ENCODE measurements around the gene PPP1R26.
A peak's percentile ranks its signal among the peaks of the same experiment; 100 is the strongest.
"Not testable (repeated sequence)": the region's sequence is repeated elsewhere in the genome, so short reads cannot be mapped to it uniquely, and the experiment has no call there.

The PPP1R26 gene

GRCh38 chr9:135526089-135526729, 46.6 kb downstream of the PPP1R26 start:
- intact Hi-C loops (cut with DNase I): no loop called here
- peak in 4 of 42 donors; percentile 2 to 13 (median 5) for DNase-seq

GRCh38 chr9:135526730-135527571, 47.4 kb downstream of the PPP1R26 start:
- DNase-seq: peak in 7 of 42 donors; percentile 3 to 26 (median 16)
- intact Hi-C loops (cut with DNase I): no loop called here

GRCh38 chr9:135528842-135529435, 49.4 kb downstream of the PPP1R26 start:
- intact Hi-C loops (cut with DNase I): not testable (repeated sequence)
- peak in 8 of 42 donors; percentile 3 to 38 (median 12) for DNase-seq

- DNase-seq: peak in 5 of 42 donors; percentile 2 to 31 (median 7)
- intact Hi-C loops (cut with DNase I): no loop called here
Measured at GRCh38 chr9:135530146-135530545, 50.6 kb downstream of the PPP1R26 start.

GRCh38 chr9:135531096-135531495, 51.5 kb downstream of the PPP1R26 start:
- DNase-seq: peak in 6 of 42 donors; percentile 2 to 12 (median 8)
- intact Hi-C loops (cut with DNase I): no loop called here

- peak in 3 of 42 donors; percentile 11 to 18 (median 16) for DNase-seq
- intact Hi-C loops (cut with DNase I): no loop called here
Measured at GRCh38 chr9:135533113-135533512, 53.5 kb downstream of the PPP1R26 start.

GRCh38 chr9:135533674-135534073, 54.1 kb downstream of the PPP1R26 start:
- intact Hi-C loops (cut with DNase I): no loop called here
- DNase-seq: peak in 3 of 42 donors; percentile 7 to 38 (median 9)

- intact Hi-C loops (cut with DNase I): not testable (repeated sequence)
- peak in 1 of 42 donors; percentile 8 for DNase-seq
Measured at GRCh38 chr9:135534192-135534711, 54.7 kb downstream of the PPP1R26 start.

- not testable (repeated sequence) for DNase-seq
Measured at GRCh38 chr9:135534826-135535225, 55.2 kb downstream of the PPP1R26 start.

GRCh38 chr9:135535631-135536030, 56.0 kb downstream of the PPP1R26 start:
- intact Hi-C loops (cut with DNase I): not testable (repeated sequence)
- DNase-seq: peak in 2 of 42 donors; percentile 2 to 3

More at GRCh38 chr9:135534826-135535225, 55.2 kb downstream of the PPP1R26 start:
- intact Hi-C loops (cut with DNase I): not testable (repeated sequence)

GRCh38 chr9:135536216-135536615, 56.6 kb downstream of the PPP1R26 start:
- intact Hi-C loops (cut with DNase I): no loop called here

More at GRCh38 chr9:135536216-135536615, 56.6 kb downstream of the PPP1R26 start:
- DNase-seq: no peak

All from head of caudate nucleus (tissue), 42 donors.